Liver (tissue), 9 donors: ENCODE data around the gene ATP7B. TPM values are rescaled to one million over a fixed set of nuclear protein-coding genes. Genes with fewer than 3 reads are reported as not detected.

ENCODE experiments used
- DNase-seq: peaks from one replicate; pipeline ENCODE4 v3.0.0-alpha.2; 2017; ENCODE audit warnings: low spot score
- H3K27ac ChIP-seq, 2 donors: one replicate each; pipeline ENCODE4 v1.7.0; 2013; ENCODE audit warnings: inconsistent platforms in 2 of 2, low read length in 2 of 2, control low read depth in 1 of 2, low read depth in 1 of 2, mild to moderate bottlenecking in 1 of 2
- H3K27me3 ChIP-seq, 4 donors: one replicate each; pipeline versions ENCODE4 v1.6.1 to v1.7.0; 2013; ENCODE audit warnings: low read length in 3 of 4, inconsistent platforms in 1 of 4, mild to moderate bottlenecking in 1 of 4, moderate library complexity in 1 of 4; ENCODE audit not compliant: control insufficient read depth in 4 of 4, insufficient read depth in 4 of 4
- H3K36me3 ChIP-seq, 4 donors: one replicate each; pipeline versions ENCODE4 v1.6.1 to v1.7.0; 2013; ENCODE audit warnings: low read length in 3 of 4, mild to moderate bottlenecking in 3 of 4, low read depth in 1 of 4, moderate library complexity in 1 of 4; ENCODE audit not compliant: control insufficient read depth in 4 of 4, insufficient read depth in 3 of 4
- H3K4me1 ChIP-seq, 4 donors: one replicate each; pipeline versions ENCODE4 v1.6.1 to v1.7.0; 2013; ENCODE audit warnings: low read length in 3 of 4, mild to moderate bottlenecking in 3 of 4, moderate library complexity in 1 of 4; ENCODE audit not compliant: control insufficient read depth in 4 of 4, insufficient read depth in 4 of 4
- H3K4me3 ChIP-seq, 3 donors: one replicate each; pipeline versions ENCODE4 v1.6.1 to v1.7.0; 2013; ENCODE audit warnings: low read length in 3 of 3, control low read depth in 1 of 3, low read depth in 1 of 3, mild to moderate bottlenecking in 1 of 3
- H3K9ac ChIP-seq, 2 donors: one replicate each; pipeline ENCODE4 v1.7.0; 2013; ENCODE audit warnings: low read length in 2 of 2, mild to moderate bottlenecking in 2 of 2, moderate library complexity in 2 of 2, control low read depth in 1 of 2, low read depth in 1 of 2
- H3K9me3 ChIP-seq, 4 donors: one replicate each; pipeline versions ENCODE4 v1.6.1 to v1.7.0; 2013; ENCODE audit warnings: low read length in 3 of 4; ENCODE audit not compliant: control insufficient read depth in 4 of 4
- ATF3 ChIP-seq: IDR thresholded peaks from 2 replicates; pipeline ENCODE4 v1.6.1; 2016; ENCODE audit warnings: antibody characterized with exemption
- CTCF ChIP-seq: fragments of 150-350 bp; IDR thresholded peaks from 2 replicates; pipeline ENCODE4 v1.5.1; 2017; ENCODE audit warnings: improper control_type of control experiment, low read depth, low read length; ENCODE audit not compliant: missing input control
- EGR1 ChIP-seq, 2 donors: IDR thresholded peaks; 2 replicates each; pipeline ENCODE4 v1.6.1; 2016 to 2018; ENCODE audit warnings: antibody characterized with exemption in 2 of 2, low read depth in 2 of 2
- FOXA1 ChIP-seq: IDR thresholded peaks from 2 replicates; pipeline ENCODE4 v1.6.1; 2016; ENCODE audit warnings: antibody characterized with exemption
- FOXA2 ChIP-seq: IDR thresholded peaks from 2 replicates; pipeline ENCODE4 v1.6.1; 2016; ENCODE audit warnings: antibody characterized with exemption
- GABPA ChIP-seq, 2 donors: IDR thresholded peaks in 1 of 2; conservative IDR thresholded peaks in 1 of 2; 2 replicates each; pipeline ENCODE4 v1.6.1; 2016; ENCODE audit warnings: antibody characterized with exemption in 2 of 2, mild to moderate bottlenecking in 1 of 2, moderate library complexity in 1 of 2
- HNF4A ChIP-seq, 2 donors: conservative IDR thresholded peaks; 2 replicates each; pipeline ENCODE4 v1.6.1; 2016; ENCODE audit warnings: antibody characterized with exemption in 2 of 2, mild to moderate bottlenecking in 2 of 2
- HNF4G ChIP-seq: IDR thresholded peaks from 2 replicates; pipeline ENCODE4 v1.6.1; 2016; ENCODE audit warnings: antibody characterized with exemption
- JUND ChIP-seq, 2 donors: IDR thresholded peaks; 2 replicates each; pipeline ENCODE4 v1.6.1; 2016; ENCODE audit warnings: antibody characterized with exemption in 2 of 2
- MAX ChIP-seq: IDR thresholded peaks from 2 replicates; pipeline ENCODE4 v1.6.1; 2016; ENCODE audit warnings: antibody characterized with exemption
- NR2F2 ChIP-seq: IDR thresholded peaks from 2 replicates; pipeline ENCODE4 v1.6.1; 2016; ENCODE audit warnings: antibody characterized with exemption
- REST ChIP-seq: IDR thresholded peaks from 2 replicates; pipeline ENCODE4 v1.6.1; 2016; ENCODE audit warnings: antibody characterized with exemption, mild to moderate bottlenecking
- RXRA ChIP-seq, 2 donors: IDR thresholded peaks; 2 replicates each; pipeline ENCODE4 v1.6.1; 2017 to 2018; ENCODE audit warnings: antibody characterized with exemption in 2 of 2, mild to moderate bottlenecking in 1 of 2
- SP1 ChIP-seq: IDR thresholded peaks from 2 replicates; pipeline ENCODE4 v1.6.1; 2018; ENCODE audit warnings: antibody characterized with exemption, mild to moderate bottlenecking
- TAF1 ChIP-seq: conservative IDR thresholded peaks from 2 replicates; pipeline ENCODE4 v1.6.1; 2016; ENCODE audit warnings: antibody characterized with exemption, mild to moderate bottlenecking
- YY1 ChIP-seq: IDR thresholded peaks from 2 replicates; pipeline ENCODE4 v1.6.1; 2016; ENCODE audit warnings: antibody characterized with exemption, mild to moderate bottlenecking
- ZBTB33 ChIP-seq: IDR thresholded peaks from 2 replicates; pipeline ENCODE4 v1.6.1; 2016; ENCODE audit warnings: antibody characterized with exemption
- WGBS: extraction: QIAGEN DNeasy Blood & Tissue Kit; methylation state at CpG from one replicate; pipeline ENCODE4 v1.1.7; 2013; 5-methylcytosine and 5-hydroxymethylcytosine counted together
- polyA plus RNA-seq, 2 donors: library from polyadenylated mRNA; stranded (reverse) in 1 of 2; unstranded in 1 of 2; fragments of 200-250 nt in 1 of 2; fragments of >200 nt in 1 of 2; fragmentation: Nextera tagmentation in 1 of 2; extraction: Ambion mirVana in 1 of 2; gene quantifications; one replicate each; pipeline versions ENCODE4 v1.2.1 to v1.2.3, GENCODE V29; 2013 to 2015
- total RNA-seq, 2 donors: library from RNA; depleted of rRNA; stranded (reverse); fragments of >200 nt; gene quantifications; one replicate each; pipeline ENCODE4 v1.2.3, GENCODE V29; 2014
- donor health status: healthy.
- donor health status: healthy.
- donor health status: healthy.
- donor health status: healthy.
- donor health status: healthy.

The ATP7B gene
- total and polyA plus RNA-seq, 4 donors, result 8.0 to 37.7 (median 22.1) TPM

GRCh38 chr13:51934461-51935087, 76.7 kb downstream of the ATP7B start:
- H3K36me3 ChIP-seq, result peaks cover 10 to 56% (median 30%) of the 10 kb centered on the region in 4 donors
- no peak overlapping the region for H3K4me3 ChIP-seq
- TF ChIP-seq YY1 (no peak), MAX (no peak), NR2F2 (no peak), RXRA (IDR thresholded peaks at IDR 0.05) (no peak), HNF4G (no peak), FOXA1 (no peak), FOXA2 (no peak), ZBTB33 (no peak), EGR1 (IDR thresholded peaks at IDR 0.05; ENCODE audit: low read depth in 2 of 2) (no peak), JUND (IDR thresholded peaks at IDR 0.05) (no peak), TAF1 (no peak), GABPA (IDR thresholded peaks at IDR 0.05 in 1 of 2, conservative IDR thresholded peaks at IDR 0.05 in 1 of 2) (no peak), CTCF (no peak), SP1 (no peak), REST (no peak), ATF3 (no peak), HNF4A (conservative IDR thresholded peaks at IDR 0.05) (no peak)
- H3K9me3 ChIP-seq, result no peaks in the 10 kb centered on the region
- no peak overlapping the region for H3K9ac ChIP-seq
- 94% methylated on average over 19 of the region's 19 CpGs for WGBS
- H3K4me1 ChIP-seq, result peaks cover 0 to 6% (median 0%) of the 10 kb centered on the region in 4 donors
- no peak overlapping the region for H3K27ac ChIP-seq
- H3K27me3 ChIP-seq, result no peaks in the 10 kb centered on the region
- DNase-seq, result no peak
